Lower lobe of right lung (tissue), 2 donors: ENCODE results near the gene CPEB1. TPM values are rescaled to one million over a fixed set of nuclear protein-coding genes. Genes with fewer than 3 reads are reported as not detected.

Experiments used
- ATAC-seq, 2 donors: fragments of 200-7000 bp; cut with Tn5 transposase; one replicate each; pipeline ENCODE4 v1.9.1; 2020 to 2022; ENCODE audit warnings: mild to moderate bottlenecking in 2 of 2, moderate library complexity in 2 of 2
- DNase-seq: peaks from one replicate; pipeline ENCODE4 v3.0.0-alpha.2; 2020
- H3K27ac ChIP-seq: fragments of 200-600 bp; one replicate; pipeline ENCODE4 v1.8.0; 2022
- H3K27me3 ChIP-seq: fragments of 200-600 bp; one replicate; pipeline ENCODE4 v1.8.0; 2022; ENCODE audit warnings: low read depth
- H3K36me3 ChIP-seq: fragments of 200-600 bp; one replicate; pipeline ENCODE4 v1.8.0; 2022; ENCODE audit warnings: mild to moderate bottlenecking
- H3K4me1 ChIP-seq: fragments of 200-600 bp; one replicate; pipeline ENCODE4 v1.8.0; 2022
- H3K4me3 ChIP-seq: fragments of 200-600 bp; one replicate; pipeline ENCODE4 v1.8.0; 2022; ENCODE audit warnings: mild to moderate bottlenecking
- H3K9me3 ChIP-seq: fragments of 200-600 bp; one replicate; pipeline ENCODE4 v1.8.0; 2022
- CTCF ChIP-seq: fragments of 200-600 bp; IDR thresholded peaks from one replicate; pipeline ENCODE4 v1.8.0; 2022; ENCODE audit warnings: antibody characterized with exemption, mild to moderate bottlenecking
- intact Hi-C: fragments of 100-400 bp; cut with DNase I; formaldehyde crosslinking; loops from one replicate; pipeline ENCODE4 v1.11.0; 2022
- total RNA-seq: library from RNA; stranded (reverse); fragmentation: NEBNext Ultra II Directional; extraction: Animal tissue kit (Norgen Biotek cat#: 25700); gene quantifications from one replicate; pipeline ENCODE4 v1.2.1, GENCODE V29; 2021
- donor health status: DM: no; HTN: yes; CAD: no; lungs with severe emphysema.

CPEB1 gene
- total RNA-seq, 1 donor from 2014 or later, result 2.7 TPM

GRCh38 chr15:82643992-82644391, 3.2 kb downstream of the CPEB1 start:
- intact Hi-C loops, result no loop called here
- TF ChIP-seq CTCF, result no peak
- H3K27me3 ChIP-seq, result peaks cover 71% of the 10 kb centered on the region

GRCh38 chr15:82642656-82643055, 4.5 kb downstream of the CPEB1 start:
- Histone ChIP-seq H3K27ac (no peak overlapping the region), H3K27me3 (peaks cover 58% of the 10 kb centered on the region), H3K4me1 (peaks cover 16% of the 10 kb centered on the region), H3K36me3 (no peaks in the 10 kb centered on the region), H3K9me3 (no peaks in the 10 kb centered on the region), H3K4me3 (no peak overlapping the region)
- ATAC-seq (no peak), DNase-seq (no peak)
- no peak for TF ChIP-seq CTCF
- intact Hi-C loops, result no loop called here

More at GRCh38 chr15:82643992-82644391, 3.2 kb downstream of the CPEB1 start:
- Histone ChIP-seq H3K9me3 (no peaks in the 10 kb centered on the region), H3K36me3 (no peaks in the 10 kb centered on the region), H3K27ac (no peak overlapping the region), H3K4me3 (no peak overlapping the region), H3K4me1 (peaks cover 22% of the 10 kb centered on the region)
- ATAC-seq (no peak), DNase-seq (no peak)

- Histone ChIP-seq H3K4me3 (no peak overlapping the region), H3K9me3 (no peaks in the 10 kb centered on the region), H3K27ac (no peak overlapping the region), H3K27me3 (peaks cover 44% of the 10 kb centered on the region), H3K4me1 (peaks cover 4% of the 10 kb centered on the region), H3K36me3 (no peaks in the 10 kb centered on the region)
- intact Hi-C loops, result no loop called here
- no peak for DNase-seq
- TF ChIP-seq CTCF, result no peak
- no peak for ATAC-seq
These were observed 5.9 kb downstream of the CPEB1 start for GRCh38 chr15:82641129-82641798.

GRCh38 chr15:82640672-82641071, 6.5 kb downstream of the CPEB1 start:
- H3K27me3 ChIP-seq, result peaks cover 38% of the 10 kb centered on the region
- H3K4me3 ChIP-seq, result no peak overlapping the region
- H3K36me3 ChIP-seq, result no peaks in the 10 kb centered on the region
- no peak for TF ChIP-seq CTCF
- DNase-seq (no peak), ATAC-seq (no peak)
- intact Hi-C loops, result no loop called here
- H3K9me3 ChIP-seq, result no peaks in the 10 kb centered on the region
- no peak overlapping the region for H3K27ac ChIP-seq
- H3K4me1 ChIP-seq, result no peaks in the 10 kb centered on the region

- H3K4me1 ChIP-seq, result no peaks in the 10 kb centered on the region
- no peaks in the 10 kb centered on the region for H3K36me3 ChIP-seq
- ATAC-seq (no peak), DNase-seq (no peak)
- no peak for TF ChIP-seq CTCF
- no peaks in the 10 kb centered on the region for H3K9me3 ChIP-seq
- no peak overlapping the region for H3K27ac ChIP-seq
- no peak overlapping the region for H3K4me3 ChIP-seq
- intact Hi-C loops, result no loop called here
- peaks cover 5% of the 10 kb centered on the region for H3K27me3 ChIP-seq
These were observed 11.4 kb downstream of the CPEB1 start for GRCh38 chr15:82635798-82636197.
